Left colon (tissue), 2 donors: ENCODE data around the gene ARID4B. TPM values are rescaled to one million over a fixed set of nuclear protein-coding genes. Genes with fewer than 3 reads are reported as not detected.
A peak's percentile ranks its signal among the peaks of the same experiment; 100 is the strongest.
"Not testable (repeated sequence)": the region's sequence is repeated elsewhere in the genome, so short reads cannot be mapped to it uniquely, and the experiment has no call there.

Experiments used
- ATAC-seq: fragments of 200-7000 bp; cut with Tn5 transposase; one replicate; pipeline ENCODE4 v1.9.1; 2020; ENCODE audit warnings: mild to moderate bottlenecking, moderate library complexity
- DNase-seq, 2 donors: peaks; one replicate each; pipeline ENCODE4 v3.0.0-alpha.2; 2020
- intact Hi-C, 2 donors: fragments of 100-400 bp; cut with DNase I in 1 of 2; cut with micrococcal nuclease in 1 of 2; formaldehyde crosslinking; loops; one replicate each; pipeline versions ENCODE4 v1.11.2 to v1.14.0; 2022; cut with DNase I, micrococcal nuclease
- total RNA-seq, 2 donors: library from RNA; stranded (reverse); fragmentation: NEBNext Ultra II Directional; extraction: Animal tissue kit (Norgen Biotek cat#: 25700); gene quantifications; one replicate each; pipeline ENCODE4 v1.2.1, GENCODE V29; 2021
- donor health status: DM: no; HTN: no; CAD: no.
- donor health status: DM: yes; HTN: yes; CAD: no.

ARID4B gene
- total RNA-seq, 2 donors from 2014 or later, result 26.2 to 33.9 TPM

DNA sequence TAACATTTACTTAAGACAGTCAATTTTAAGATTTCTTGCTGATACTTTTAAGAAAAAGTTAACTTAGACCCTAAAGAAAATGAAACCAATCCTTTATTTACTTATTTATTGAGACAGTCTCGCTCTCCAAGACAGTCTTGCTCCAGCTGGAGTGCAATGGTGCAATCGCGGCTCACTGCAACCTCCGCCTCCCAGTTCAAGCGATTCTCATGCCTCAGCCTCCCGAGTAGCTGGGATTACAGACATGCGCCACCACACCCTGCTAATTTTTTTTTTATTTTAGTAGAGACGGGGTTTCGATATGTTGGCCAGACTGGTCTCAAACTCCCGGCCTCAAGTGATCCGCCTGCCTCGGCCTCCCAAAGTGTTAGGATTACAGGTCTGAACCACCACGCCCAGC lies 44.3 kb downstream of the ARID4B start:
- DNase-seq, ATAC-seq, intact Hi-C loops: not testable (repeated sequence)

DNA sequence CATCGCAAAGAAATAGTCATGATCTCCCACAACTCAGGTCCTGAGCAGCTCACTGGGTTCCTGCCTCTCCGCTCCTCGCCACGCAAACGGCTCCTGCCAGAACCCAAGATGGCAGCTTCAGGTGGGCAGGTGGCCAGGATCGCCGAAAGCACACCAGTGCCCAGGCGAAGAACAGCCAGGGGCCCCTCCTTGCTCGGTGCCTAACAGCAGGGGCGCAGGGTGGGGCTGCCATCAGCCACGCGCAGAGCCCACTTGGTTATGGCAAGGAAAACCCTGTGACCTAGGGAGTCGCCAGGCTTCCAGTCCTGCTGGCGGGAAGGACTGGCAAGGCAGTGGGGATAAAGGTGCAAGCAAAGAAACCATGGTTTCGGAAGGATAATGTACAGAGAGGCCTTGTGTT lies 47.5 kb downstream of the ARID4B start:
- DNase-seq (no peak), ATAC-seq (no peak)
- intact Hi-C loops, result no loop called here

DNA sequence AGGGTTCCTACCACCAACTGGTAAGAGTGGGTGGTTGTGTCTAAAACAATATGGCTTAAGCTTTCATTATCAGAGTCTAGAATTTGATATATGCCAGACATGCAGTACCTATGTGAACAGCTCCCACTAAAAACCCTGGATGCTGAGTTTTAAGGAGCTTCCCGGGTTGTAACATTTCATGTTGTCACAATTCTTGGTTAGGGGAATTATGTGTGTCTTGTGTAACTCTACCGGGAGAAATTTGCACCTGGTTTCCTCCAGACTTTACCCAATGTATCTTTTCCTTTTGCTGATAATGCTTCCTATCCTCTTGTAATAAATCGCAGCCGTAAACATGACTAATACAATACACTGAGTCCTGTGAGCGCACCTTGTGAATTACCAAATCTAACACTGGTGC lies 48.3 kb downstream of the ARID4B start:
- intact Hi-C loops, result no loop called here
- DNase-seq, result no peak
- peak; percentile 58 for ATAC-seq

DNA sequence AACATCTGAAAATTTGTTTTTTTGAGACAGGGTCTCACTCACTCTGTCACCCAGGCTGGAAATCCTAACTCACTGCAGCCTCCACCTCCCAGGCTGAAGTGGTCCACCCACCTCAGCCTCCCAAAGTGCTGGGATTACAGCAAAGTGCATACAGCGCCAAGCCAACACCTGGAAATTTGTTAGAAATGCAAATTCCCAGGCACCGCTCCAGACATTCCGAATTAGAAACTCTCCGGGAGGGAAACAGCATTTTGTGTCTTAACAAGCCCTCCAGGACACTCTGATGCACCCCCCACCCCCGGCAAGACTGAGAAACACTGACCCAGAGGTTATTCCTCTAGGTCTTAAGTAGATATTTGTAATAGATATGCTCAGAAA lies 49.1 kb downstream of the ARID4B start:
- no peak for DNase-seq
- intact Hi-C loops, result no loop called here
- no peak for ATAC-seq

DNA sequence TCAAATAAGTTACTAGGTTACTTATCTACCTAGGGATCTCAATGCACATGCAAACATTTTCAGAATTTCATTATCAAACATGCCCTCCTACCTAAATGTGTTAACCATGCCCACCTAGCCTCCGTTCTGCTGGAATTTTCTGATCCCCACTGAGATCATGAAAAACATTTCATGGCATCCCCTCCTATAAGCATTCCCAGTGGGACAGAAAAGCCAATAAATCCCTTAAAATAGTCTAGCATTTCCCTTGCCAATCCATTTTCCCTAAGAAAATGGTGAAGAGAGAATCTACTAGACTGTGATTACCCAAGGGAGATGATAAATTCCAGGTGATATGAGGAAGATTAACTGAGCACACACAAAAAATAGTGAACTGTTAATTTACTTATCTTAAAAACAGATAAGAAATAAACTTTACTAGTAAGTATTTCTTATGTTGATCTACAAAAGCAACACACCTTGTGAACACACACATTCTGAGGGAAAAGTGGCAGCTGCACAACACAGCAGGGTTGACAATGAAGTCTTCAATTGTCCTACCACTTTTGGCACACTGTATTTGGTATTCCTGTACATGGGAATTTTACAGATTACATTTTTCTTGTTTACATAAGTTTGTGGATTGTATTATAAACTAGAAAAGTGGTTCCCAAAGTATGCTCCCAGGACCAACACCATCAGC lies 49.6 kb downstream of the ARID4B start:
- DNase-seq (no peak), ATAC-seq (no peak)
- intact Hi-C loops, result no loop called here

DNA sequence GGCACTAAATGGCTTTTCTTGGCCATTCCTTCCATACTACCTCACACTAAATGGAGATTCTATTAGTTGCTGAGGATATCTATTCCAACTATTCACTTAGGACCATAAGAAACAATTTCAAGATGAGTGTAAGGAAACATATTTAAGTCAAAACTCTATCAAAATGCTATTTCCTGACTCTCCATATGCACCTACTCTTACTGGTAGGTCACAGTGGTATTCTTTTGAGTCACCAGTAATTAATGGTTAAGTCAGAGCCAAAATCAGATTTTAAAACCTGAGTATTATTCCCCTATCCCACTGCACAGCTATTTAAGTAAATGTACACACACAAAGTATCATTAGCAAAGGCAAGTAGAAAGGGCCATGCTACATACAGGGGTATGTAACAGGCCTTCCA lies 50.3 kb downstream of the ARID4B start:
- ATAC-seq (no peak), DNase-seq (no peak)
- intact Hi-C loops, result no loop called here

DNA sequence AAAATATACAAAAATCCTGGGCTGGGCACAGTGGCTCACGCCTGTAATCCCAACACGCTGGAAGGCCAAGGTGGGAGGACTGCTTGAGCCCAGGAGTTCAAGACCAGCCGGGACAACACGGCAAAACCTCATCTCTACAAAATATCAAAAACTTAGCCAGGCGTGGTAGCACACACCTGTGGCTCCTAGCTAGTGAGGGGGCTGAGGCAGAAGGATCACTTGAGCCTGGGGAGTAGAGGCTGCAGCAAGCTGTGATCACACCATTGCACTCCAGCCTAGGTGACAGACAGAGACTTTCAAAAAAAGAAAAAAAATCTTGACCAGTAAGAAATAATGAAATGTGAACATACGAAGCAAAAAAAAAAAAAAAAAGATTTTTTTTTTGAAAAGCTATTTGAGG lies 52.1 kb downstream of the ARID4B start:
- intact Hi-C loops, result no loop called here
- ATAC-seq (no peak), DNase-seq (no peak)

DNA sequence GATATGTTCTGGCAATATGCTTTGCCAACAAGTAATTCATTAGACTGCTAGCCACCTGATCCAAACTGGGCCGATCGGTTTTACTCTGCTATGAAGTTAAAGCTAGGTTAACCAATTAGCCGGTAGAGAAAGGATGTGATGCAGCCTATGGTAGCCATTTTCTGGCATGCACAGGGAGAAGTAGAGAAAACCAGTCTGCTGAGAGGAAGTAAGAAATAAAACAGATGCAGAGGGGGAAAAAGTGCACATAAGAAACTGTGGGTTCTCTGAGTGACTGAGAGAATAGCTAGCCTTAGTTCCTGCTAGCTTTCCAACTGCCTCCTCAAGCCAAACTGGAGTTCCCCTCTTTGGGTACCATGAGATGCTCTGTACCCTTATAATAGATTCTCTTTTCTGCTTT lies 52.8 kb downstream of the ARID4B start:
- DNase-seq (no peak), ATAC-seq (peak; percentile 14)
- intact Hi-C loops, result no loop called here

DNA sequence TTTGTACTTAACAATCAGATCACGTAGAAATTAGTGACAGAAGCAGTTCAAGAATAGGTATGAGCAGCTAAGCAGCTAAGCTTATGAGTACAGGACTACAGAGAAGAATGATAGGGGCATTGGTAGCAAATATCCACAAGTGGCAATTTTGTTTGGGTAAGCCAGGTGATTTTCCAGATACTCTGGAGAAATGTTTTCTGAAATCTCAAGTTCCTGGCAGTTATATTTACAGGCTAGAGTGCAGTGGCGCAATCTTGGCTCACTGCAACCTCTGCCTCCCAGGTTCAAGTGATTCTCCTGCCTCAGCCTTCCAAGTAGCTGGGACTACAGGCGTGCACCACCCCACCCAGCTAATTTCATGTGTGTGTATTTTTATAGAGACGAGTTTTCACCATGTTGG lies 55.1 kb downstream of the ARID4B start:
- intact Hi-C loops, result no loop called here
- peak; percentile 19 for ATAC-seq

DNA sequence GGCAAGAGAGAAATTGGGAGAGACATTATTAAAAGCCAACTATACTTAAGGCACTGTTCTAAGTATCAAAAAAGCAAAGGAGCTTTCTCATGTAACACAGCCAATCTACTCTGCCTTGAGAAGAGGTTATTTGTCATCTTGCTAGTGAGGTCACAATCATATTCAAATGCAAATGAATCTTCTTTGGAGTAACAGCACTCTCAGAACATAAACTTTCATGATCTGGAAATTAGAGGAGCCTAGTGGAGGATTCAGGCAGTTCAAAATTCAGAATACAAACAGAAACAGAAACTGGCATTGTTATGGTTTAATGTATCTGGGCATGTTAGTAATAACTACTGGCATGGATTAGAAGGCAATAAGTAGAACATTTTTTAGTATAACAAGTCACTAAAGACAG lies 57.4 kb downstream of the ARID4B start:
- intact Hi-C loops, result no loop called here
- DNase-seq (no peak), ATAC-seq (no peak)

More for the DNA sequence above, 55.1 kb downstream of the ARID4B start:
- DNase-seq, result no peak

DNA sequence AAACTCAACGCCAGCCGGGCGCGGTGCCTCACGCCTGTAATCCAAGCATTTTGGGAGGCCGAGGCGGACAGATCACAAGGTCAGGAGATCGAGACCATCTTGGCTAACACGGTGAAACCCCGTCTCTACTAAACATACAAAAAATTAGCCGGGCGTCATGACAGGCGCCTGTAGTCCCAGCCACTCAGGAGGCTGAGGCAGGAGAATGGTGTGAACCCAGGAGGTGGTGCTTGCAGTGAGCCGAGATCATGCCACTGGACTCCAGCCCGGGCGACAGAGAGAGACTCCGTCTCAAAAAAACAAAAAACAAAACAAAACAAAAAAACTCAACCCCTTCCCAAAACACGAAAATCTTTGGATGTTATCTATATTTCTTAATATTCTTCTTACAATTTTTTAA lies 58.0 kb downstream of the ARID4B start:
- DNase-seq, ATAC-seq: not testable (repeated sequence)
- intact Hi-C loops, result loop anchor here in 1 of 2 donors (10.0 kb wide), 1 partner anchor 45 kb away; no protein-coding TSS in a partner anchor

DNA sequence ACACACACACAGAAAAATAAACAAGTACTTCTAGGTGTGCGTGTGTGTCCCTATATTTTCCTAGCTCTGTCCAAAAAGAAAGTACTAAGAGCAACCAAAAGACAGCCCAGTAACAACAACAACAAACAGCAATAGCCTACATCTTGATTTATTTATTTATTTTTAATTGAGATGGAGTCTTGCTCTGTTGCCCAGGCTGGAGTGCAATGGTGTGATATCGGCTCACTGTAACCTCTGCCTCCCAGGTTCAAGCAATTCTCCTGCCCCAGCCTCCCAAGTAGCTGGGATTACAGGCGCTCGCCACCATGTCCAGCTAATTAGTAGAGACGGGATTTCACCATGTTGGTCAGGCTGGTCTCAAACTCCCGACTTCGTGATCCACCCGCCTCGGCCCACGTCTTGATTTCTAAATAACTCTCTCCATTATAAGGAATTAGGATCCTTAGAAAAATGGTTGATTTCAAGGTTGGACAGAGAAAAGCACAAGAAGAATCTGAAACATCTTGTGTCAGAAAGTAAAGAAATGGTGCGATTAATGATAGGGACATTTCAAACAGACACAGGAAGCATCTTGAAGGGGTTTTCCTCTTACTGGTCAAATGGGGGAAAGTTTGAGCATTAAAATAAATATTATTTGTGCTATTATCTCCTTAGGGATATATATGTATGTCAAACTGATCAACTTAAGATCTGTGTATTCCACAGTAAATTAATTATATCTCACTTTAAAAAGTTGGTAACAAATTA lies 59.4 kb downstream of the ARID4B start:
- intact Hi-C loops, result loop anchor here in 1 of 2 donors (10.0 kb wide), 1 partner anchor 46 kb away; no protein-coding TSS in a partner anchor
- no peak for ATAC-seq
- DNase-seq, result no peak

DNA sequence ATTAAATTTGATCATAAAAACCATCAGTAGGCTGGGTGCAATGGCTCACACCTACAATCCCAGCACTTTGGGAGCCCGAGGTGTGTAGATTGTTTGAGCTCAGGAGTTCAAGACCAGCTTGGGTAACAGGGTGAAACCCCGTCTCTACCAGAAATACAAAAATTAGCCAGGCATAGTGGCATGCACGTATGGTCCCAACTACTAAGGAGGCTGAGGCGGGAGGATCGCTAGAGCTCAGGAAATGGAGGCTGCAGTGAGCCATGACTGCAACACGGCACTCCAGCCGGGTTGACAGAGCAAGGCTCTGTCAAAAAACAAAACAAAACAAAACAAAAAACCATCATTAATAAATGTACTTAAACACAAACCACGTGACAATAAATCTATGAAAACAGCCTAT lies 61.0 kb downstream of the ARID4B start:
- intact Hi-C loops, result loop anchor here in 1 of 2 donors (10.0 kb wide), 1 partner anchor 48 kb away; no protein-coding TSS in a partner anchor
- no peak for DNase-seq
- ATAC-seq, result no peak

DNA sequence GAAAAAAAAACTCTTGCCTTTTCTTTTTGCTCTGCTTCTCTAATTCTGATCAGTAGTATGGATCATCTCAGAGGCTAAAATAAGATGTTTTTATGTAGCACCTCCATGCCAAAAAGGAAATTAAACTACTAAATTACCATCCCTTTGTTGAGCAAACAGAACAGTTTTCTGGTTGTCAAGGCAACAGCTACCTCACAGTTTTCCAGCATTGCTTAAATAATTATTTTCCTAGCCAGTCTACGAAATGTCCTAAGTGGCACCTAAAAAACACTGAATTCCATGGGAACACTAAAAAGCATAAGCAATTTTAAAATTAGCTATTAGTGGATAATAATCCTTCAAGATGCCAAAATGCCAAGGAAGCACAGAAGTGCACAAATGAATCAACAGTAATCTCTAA lies 61.7 kb downstream of the ARID4B start:
- DNase-seq, result no peak
- intact Hi-C loops, result loop anchor here in 1 of 2 donors (10.0 kb wide), 1 partner anchor 48 kb away; no protein-coding TSS in a partner anchor
- no peak for ATAC-seq

DNA sequence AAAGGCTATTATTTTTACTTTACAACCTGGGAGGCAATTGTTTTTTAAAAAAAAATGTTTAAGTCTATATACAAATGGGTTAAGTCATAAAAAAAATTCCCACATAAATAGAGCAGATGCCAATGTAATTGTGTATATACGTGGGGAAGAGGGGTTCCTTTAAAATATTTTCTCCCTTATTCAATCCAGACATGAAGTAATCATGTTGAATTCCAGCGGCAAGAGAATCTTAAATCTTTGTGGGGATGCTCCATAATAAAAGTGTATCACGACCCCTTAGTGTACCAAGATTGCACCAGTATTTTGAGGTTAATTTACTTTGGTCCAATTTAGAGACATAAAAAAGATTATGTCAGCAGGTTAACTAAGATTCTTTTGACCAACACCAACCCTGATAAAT lies 62.1 kb downstream of the ARID4B start:
- intact Hi-C loops, result loop anchor here in 1 of 2 donors (10.0 kb wide), 1 partner anchor 49 kb away; no protein-coding TSS in a partner anchor
- DNase-seq (no peak), ATAC-seq (no peak)

DNA sequence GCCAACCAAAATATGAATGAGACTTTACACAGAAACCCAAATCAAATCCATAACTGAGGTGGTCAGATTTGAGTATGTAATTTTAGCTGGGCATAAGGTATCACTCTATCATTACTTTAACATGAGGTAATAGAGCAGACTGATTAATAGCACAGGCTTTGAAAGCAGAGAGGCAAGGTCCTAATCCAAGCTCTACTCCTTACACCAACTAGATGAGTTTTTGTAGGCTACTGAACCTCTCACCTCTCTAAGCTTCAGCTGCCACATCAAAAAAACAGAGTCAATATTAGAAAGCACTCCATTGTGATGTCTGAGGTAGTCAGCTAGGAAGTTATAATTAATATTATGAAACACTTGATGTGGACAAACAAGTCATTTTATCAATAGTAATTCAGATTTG lies 63.7 kb downstream of the ARID4B start:
- DNase-seq (no peak), ATAC-seq (no peak)
- intact Hi-C loops, result loop anchor here in 1 of 2 donors (10.0 kb wide), 1 partner anchor 50 kb away; no protein-coding TSS in a partner anchor

DNA sequence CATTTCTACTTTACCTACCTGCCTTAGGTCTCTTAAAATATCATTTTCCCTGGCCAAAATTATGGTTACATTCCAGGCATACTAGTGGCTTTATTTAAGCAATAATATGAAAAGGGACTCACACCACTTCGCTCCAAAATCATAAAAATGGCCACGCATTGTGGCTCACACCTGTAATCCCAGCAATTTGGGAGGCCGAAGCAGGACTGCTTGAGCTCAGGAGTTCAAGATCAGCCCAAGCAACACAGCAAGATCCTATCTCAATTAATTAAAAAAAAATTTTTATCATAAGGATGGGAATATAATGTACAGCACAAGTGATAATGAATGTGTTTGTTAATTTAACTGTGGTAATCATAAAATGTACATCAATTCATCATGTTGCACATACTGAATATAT lies 65.4 kb downstream of the ARID4B start:
- intact Hi-C loops, result loop anchor here in 1 of 2 donors (10.0 kb wide), 1 partner anchor 52 kb away; no protein-coding TSS in a partner anchor
- no peak for ATAC-seq
- no peak for DNase-seq

DNA sequence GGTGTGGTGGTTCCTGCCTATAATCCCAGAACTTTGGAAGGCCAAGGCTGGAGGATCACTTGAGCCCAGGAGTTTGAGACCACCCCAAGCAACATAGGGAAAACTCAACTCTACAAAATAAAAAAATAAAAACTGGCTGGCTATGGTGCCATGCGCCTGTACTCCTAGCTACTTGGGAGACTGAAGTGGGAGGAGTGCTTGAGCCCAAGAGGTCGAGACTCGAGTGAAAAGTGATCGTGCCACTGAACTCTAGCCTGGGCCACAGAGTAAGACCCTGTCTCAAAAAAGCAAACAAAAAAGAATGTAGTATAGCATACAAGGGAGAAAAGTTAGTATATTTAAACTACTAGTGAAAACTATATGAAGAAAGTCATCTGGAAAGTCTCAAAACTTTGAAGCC lies 66.7 kb downstream of the ARID4B start:
- no peak for DNase-seq
- intact Hi-C loops, result loop anchor here in 1 of 2 donors (10.0 kb wide), 1 partner anchor 54 kb away; no protein-coding TSS in a partner anchor
- ATAC-seq, result no peak

DNA sequence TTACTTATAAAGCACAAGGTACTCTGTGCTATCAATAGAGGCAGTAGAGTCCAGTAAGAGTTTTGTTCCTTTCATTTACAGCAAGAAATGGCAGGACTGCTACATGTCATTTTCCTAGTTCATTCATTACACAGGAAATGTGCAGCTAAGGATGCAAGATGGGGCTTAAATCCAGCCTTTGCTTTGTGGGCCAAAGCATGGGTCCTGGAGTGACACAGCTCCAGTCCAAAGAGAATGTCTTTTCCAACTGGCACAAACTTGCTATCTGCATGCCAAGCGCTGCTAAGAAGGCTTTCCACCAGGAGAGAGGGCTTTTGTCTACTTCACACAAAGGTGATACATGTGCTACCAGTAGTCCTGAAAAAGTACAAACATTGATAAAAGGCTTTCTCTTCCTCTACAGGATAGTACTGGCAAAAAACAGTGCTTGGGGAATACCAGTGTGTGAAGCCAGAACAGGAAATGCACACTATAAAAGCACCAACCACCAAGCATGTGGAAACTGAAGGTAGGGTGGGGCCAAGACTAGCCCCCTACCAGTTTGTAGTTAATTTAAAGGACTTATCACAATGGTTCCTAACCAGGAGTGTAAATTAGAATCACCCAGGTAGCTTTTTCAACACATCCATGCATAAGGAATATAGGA lies 68.7 kb downstream of the ARID4B start:
- DNase-seq (no peak), ATAC-seq (peak; percentile 74)
- intact Hi-C loops, result no loop called here
